Activated CD8-positive, alpha-beta memory T cell treated with anti-CD3 and anti-CD28 coated beads for 24 hours (primary cell): ENCODE measurements around the gene RNF112.

ENCODE experiments used
- DNase-seq: peaks from one replicate; pipeline ENCODE4 v3.0.0-alpha.2; 2020

The RNF112 gene

GRCh38 chr17:19390951-19391350 is 20.1 kb upstream of the RNF112 start:
- no peak for DNase-seq

- DNase-seq, result no peak
Observed at GRCh38 chr17:19391432-19391831, 19.6 kb upstream of the RNF112 start.

- DNase-seq, result no peak
Observed at GRCh38 chr17:19392303-19392702, 18.7 kb upstream of the RNF112 start.

- no peak for DNase-seq
Observed at GRCh38 chr17:19397556-19398041, 13.4 kb upstream of the RNF112 start.

- DNase-seq, result no peak
Observed at GRCh38 chr17:19398301-19399181, 12.5 kb upstream of the RNF112 start.

- no peak for DNase-seq
Observed at GRCh38 chr17:19399750-19400450, 11.1 kb upstream of the RNF112 start.

GRCh38 chr17:19401321-19402010 is 9.6 kb upstream of the RNF112 start:
- no peak for DNase-seq

- DNase-seq, result no peak
Observed at GRCh38 chr17:19402171-19402570, 8.9 kb upstream of the RNF112 start.

- no peak for DNase-seq
Observed at GRCh38 chr17:19403021-19403420, 8.0 kb upstream of the RNF112 start.

GRCh38 chr17:19404264-19404663 is 6.8 kb upstream of the RNF112 start:
- no peak for DNase-seq

- DNase-seq, result no peak
Observed at GRCh38 chr17:19405114-19405513, 5.9 kb upstream of the RNF112 start.

- no peak for DNase-seq
Observed at GRCh38 chr17:19407601-19408345, 3.3 kb upstream of the RNF112 start.

- no peak for DNase-seq
Observed at GRCh38 chr17:19408346-19408710, 2.7 kb upstream of the RNF112 start.

GRCh38 chr17:19409066-19409465 is 2.0 kb upstream of the RNF112 start:
- DNase-seq, result no peak

- DNase-seq, result no peak
Observed at GRCh38 chr17:19409509-19409908, 1.5 kb upstream of the RNF112 start.

- no peak for DNase-seq
Observed at GRCh38 chr17:19410091-19410490, 941 bp upstream of the RNF112 start.

GRCh38 chr17:19411631-19412030 is 599 bp downstream of the RNF112 start:
- DNase-seq, result no peak

GRCh38 chr17:19412510-19412909 is 1.5 kb downstream of the RNF112 start:
- DNase-seq, result no peak

GRCh38 chr17:19412984-19413383 is 2.0 kb downstream of the RNF112 start:
- DNase-seq, result no peak

GRCh38 chr17:19413761-19414160 is 2.7 kb downstream of the RNF112 start:
- no peak for DNase-seq

GRCh38 chr17:19414396-19415280 is 3.6 kb downstream of the RNF112 start:
- DNase-seq, result no peak

GRCh38 chr17:19415311-19415710 is 4.3 kb downstream of the RNF112 start:
- no peak for DNase-seq
